Spleen (tissue), 11 donors: ENCODE data around the gene RAMP3. TPM values are rescaled to one million over a fixed set of nuclear protein-coding genes. Genes with fewer than 3 reads are reported as not detected.

Experiments
- DNase-seq: peaks from one replicate; pipeline ENCODE4 v3.0.0-alpha.2; 2020
- H3K27ac ChIP-seq, 8 donors: fragments of 200-600 bp; sonication (generic) in 7 of 8; 1 replicate in 4 of 8; 2 replicates in 4 of 8; pipeline versions ENCODE4 v1.5.0 to v1.8.0; 2016 to 2021; ENCODE audit warnings: inconsistent platforms in 4 of 8, mild to moderate bottlenecking in 4 of 8, moderate library complexity in 1 of 8
- H3K27me3 ChIP-seq, 7 donors: fragments of 200-600 bp; sonication (generic) in 6 of 7; replicated peaks in 1 of 7; 1 replicate in 4 of 7; 2 replicates in 3 of 7; pipeline versions ENCODE4 v1.5.0 to v1.8.0; 2016 to 2021; ENCODE audit warnings: inconsistent platforms in 3 of 7, mild to moderate bottlenecking in 1 of 7
- H3K36me3 ChIP-seq, 6 donors: fragments of 200-600 bp; sonication (generic) in 5 of 6; 1 replicate in 4 of 6; 2 replicates in 2 of 6; pipeline versions ENCODE4 v1.5.0 to v1.8.0; 2016 to 2021; ENCODE audit warnings: inconsistent platforms in 2 of 6
- H3K4me1 ChIP-seq, 6 donors: fragments of 200-600 bp; sonication (generic) in 5 of 6; 1 replicate in 3 of 6; 2 replicates in 3 of 6; pipeline versions ENCODE4 v1.5.0 to v1.8.0; 2016 to 2021; ENCODE audit warnings: inconsistent platforms in 3 of 6
- H3K4me3 ChIP-seq, 8 donors: fragments of 200-600 bp; sonication (generic) in 7 of 8; 1 replicate in 4 of 8; 2 replicates in 4 of 8; pipeline versions ENCODE4 v1.5.0 to v1.8.0; 2016 to 2021; ENCODE audit warnings: inconsistent platforms in 4 of 8, mild to moderate bottlenecking in 4 of 8, moderate library complexity in 2 of 8
- H3K9me3 ChIP-seq, 8 donors: fragments of 200-600 bp; sonication (generic) in 7 of 8; 1 replicate in 4 of 8; 2 replicates in 4 of 8; pipeline versions ENCODE4 v1.5.0 to v1.8.0; 2016 to 2021; ENCODE audit warnings: inconsistent platforms in 4 of 8
- POLR2A ChIP-seq, 3 donors: fragments of 450-650 bp; IDR thresholded peaks; one replicate each; pipeline ENCODE4 v1.5.1; 2017; ENCODE audit warnings: antibody characterized with exemption in 3 of 3, mild to moderate bottlenecking in 1 of 3
- POLR2AphosphoS5 ChIP-seq, 3 donors: sonication (generic); formaldehyde crosslinking; IDR thresholded peaks; one replicate each; pipeline ENCODE4 v1.5.1; 2017; ENCODE audit warnings: antibody characterized with exemption in 3 of 3
- WGBS, 5 donors: extraction: QIAGEN DNeasy Blood & Tissue Kit in 3 of 5; methylation state at CpG; one replicate each; pipeline versions ENCODE4 v1.1.5 to v1.1.7; 2013 to 2018; 5-methylcytosine and 5-hydroxymethylcytosine counted together
- intact Hi-C: fragments of 100-400 bp; cut with DNase I; formaldehyde crosslinking; loops from one replicate; pipeline ENCODE4 v1.15.0; 2023; ENCODE audit warnings: low total_unique reads
- polyA plus RNA-seq, 3 donors: library from polyadenylated mRNA; stranded (reverse); fragments of 200-250 nt; gene quantifications; one replicate each; pipeline ENCODE4 v1.2.1, GENCODE V29; 2013
- total RNA-seq, 7 donors: library from RNA; depleted of rRNA in 3 of 7; stranded (reverse); fragments of >200 nt in 3 of 7; fragmentation: NEBNext Ultra II Directional in 4 of 7; extraction: Animal tissue kit (Norgen Biotek cat#: 25700) in 4 of 7; gene quantifications; one replicate each; pipeline versions ENCODE4 v1.1.0 to v1.2.1, GENCODE V29; 2016 to 2021
- TF ChIP-seq, protein P1 (sequence below), 11 experiments: fragments of 200-600 bp in 7 of 11; fragments of 450-650 bp in 4 of 11; sonication (generic) in 4 of 11; IDR thresholded peaks in 8 of 11; conservative IDR thresholded peaks in 3 of 11; 1 replicate in 7 of 11; 2 replicates in 4 of 11; pipeline versions ENCODE4 v1.4.0 to v1.8.0; 2016 to 2021; ENCODE audit warnings: antibody characterized with exemption in 11 of 11, inconsistent platforms in 4 of 11, mild to moderate bottlenecking in 1 of 11
- donor health status: healthy with polysubstance abuse.
- donor health status: DM: no; HTN: no; CAD: no; lungs with moderate emphysema.
- donor health status: DM: no; HTN: no; CAD: no.
- donor health status: Bipolar disorder and iron deficiency.
- donor health status: healthy.
- donor health status: DM: no; HTN: no; CAD: no.
- donor health status: DM: yes; HTN: yes; CAD: no.

Gene RAMP3
- total and polyA plus RNA-seq, 10 donors, result 6.3 to 27.8 (median 13.6) TPM

DNA sequence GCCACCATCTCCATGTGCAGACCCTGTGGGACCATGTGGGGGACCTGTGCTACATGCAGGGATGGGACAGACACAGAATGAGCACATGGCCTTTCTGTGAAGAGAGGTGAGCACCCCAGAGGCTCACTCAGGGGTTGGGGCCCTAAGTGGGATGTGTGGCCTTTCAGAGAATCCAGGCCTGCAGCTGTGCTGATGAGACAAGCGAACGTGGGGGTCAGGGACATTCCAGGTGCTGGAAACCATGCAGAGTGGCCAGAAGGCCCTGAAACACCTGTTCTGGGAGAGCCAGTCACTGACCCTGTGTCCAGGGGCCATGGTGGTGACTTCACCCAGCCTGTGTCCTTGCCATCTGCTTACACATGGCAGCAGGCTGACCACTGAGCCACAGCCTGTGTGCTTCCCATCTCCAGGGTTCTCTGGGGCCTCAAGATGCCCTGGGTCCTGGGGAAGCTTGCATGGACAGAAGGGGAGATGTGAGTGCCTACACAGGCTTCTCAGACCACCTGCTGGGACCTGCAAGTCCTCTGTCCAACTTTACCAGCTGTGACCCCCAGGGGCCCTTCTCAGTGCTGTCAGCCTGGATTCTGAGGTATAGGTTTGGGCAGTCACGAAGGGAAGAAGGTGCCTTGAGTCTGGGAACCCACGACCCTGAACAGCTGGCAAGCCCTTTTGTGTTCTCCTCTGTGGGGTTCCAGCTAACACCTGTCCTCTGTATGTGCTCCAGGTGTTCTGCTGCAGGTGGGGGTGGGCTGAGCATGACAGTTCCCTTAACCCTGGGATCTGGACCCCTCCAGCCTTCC, 17.6 kb downstream of the RAMP3 start:
- H3K4me1 ChIP-seq, result no peaks in the 10 kb centered on the region
- no peaks in the 10 kb centered on the region for H3K36me3 ChIP-seq
- 62 to 86% (median 77%) methylated on average over 4 of the region's 4 CpGs for WGBS, 5 donors
- H3K9me3 ChIP-seq, result no peaks in the 10 kb centered on the region
- TF ChIP-seq, protein P1, sequence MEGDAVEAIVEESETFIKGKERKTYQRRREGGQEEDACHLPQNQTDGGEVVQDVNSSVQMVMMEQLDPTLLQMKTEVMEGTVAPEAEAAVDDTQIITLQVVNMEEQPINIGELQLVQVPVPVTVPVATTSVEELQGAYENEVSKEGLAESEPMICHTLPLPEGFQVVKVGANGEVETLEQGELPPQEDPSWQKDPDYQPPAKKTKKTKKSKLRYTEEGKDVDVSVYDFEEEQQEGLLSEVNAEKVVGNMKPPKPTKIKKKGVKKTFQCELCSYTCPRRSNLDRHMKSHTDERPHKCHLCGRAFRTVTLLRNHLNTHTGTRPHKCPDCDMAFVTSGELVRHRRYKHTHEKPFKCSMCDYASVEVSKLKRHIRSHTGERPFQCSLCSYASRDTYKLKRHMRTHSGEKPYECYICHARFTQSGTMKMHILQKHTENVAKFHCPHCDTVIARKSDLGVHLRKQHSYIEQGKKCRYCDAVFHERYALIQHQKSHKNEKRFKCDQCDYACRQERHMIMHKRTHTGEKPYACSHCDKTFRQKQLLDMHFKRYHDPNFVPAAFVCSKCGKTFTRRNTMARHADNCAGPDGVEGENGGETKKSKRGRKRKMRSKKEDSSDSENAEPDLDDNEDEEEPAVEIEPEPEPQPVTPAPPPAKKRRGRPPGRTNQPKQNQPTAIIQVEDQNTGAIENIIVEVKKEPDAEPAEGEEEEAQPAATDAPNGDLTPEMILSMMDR (IDR thresholded peaks at IDR 0.05 in 8 of 11, conservative IDR thresholded peaks at IDR 0.05 in 3 of 11), result no peak
- TF ChIP-seq POLR2AphosphoS5 (IDR thresholded peaks at IDR 0.05) (no peak), POLR2A (IDR thresholded peaks at IDR 0.05) (no peak)
- intact Hi-C loops, result no loop called here
- H3K27ac ChIP-seq, result no peak overlapping the region
- no peak overlapping the region for H3K4me3 ChIP-seq
- peaks cover 0 to 12% (median 0%) of the 10 kb centered on the region in 7 donors for H3K27me3 ChIP-seq
- DNase-seq, result peak; percentile 48

DNA sequence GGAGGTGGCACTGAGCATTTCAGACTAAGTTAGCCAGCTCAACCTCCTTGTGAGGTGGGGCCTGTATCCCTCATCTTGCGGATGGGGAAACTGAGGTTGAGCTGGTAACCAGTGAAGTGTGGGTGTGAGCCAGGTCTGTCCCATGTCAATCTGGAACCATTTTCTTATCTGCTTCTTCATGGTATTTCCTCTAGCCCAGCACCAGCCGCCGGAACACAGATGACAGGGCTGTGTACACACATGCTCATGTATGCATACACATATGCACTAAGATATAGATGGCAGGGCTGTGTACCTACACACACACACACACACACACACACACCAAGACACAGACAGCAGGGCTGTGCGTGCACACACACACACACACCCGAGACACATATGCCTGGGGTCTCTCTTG, 18.5 kb downstream of the RAMP3 start:
- 84 to 93% (median 90%) methylated on average over 5 of the region's 5 CpGs for WGBS, 5 donors
- Histone ChIP-seq H3K27me3 (peaks cover 0 to 15% (median 0%) of the 10 kb centered on the region in 7 donors), H3K36me3 (no peaks in the 10 kb centered on the region), H3K27ac (no peak overlapping the region), H3K4me1 (no peaks in the 10 kb centered on the region), H3K4me3 (no peak overlapping the region), H3K9me3 (no peaks in the 10 kb centered on the region)
- intact Hi-C loops, result no loop called here
- DNase-seq, result no peak
- TF ChIP-seq, protein P1 (IDR thresholded peaks at IDR 0.05 in 8 of 11, conservative IDR thresholded peaks at IDR 0.05 in 3 of 11), result no peak
- TF ChIP-seq POLR2AphosphoS5 (IDR thresholded peaks at IDR 0.05) (no peak), POLR2A (IDR thresholded peaks at IDR 0.05) (no peak)

DNA sequence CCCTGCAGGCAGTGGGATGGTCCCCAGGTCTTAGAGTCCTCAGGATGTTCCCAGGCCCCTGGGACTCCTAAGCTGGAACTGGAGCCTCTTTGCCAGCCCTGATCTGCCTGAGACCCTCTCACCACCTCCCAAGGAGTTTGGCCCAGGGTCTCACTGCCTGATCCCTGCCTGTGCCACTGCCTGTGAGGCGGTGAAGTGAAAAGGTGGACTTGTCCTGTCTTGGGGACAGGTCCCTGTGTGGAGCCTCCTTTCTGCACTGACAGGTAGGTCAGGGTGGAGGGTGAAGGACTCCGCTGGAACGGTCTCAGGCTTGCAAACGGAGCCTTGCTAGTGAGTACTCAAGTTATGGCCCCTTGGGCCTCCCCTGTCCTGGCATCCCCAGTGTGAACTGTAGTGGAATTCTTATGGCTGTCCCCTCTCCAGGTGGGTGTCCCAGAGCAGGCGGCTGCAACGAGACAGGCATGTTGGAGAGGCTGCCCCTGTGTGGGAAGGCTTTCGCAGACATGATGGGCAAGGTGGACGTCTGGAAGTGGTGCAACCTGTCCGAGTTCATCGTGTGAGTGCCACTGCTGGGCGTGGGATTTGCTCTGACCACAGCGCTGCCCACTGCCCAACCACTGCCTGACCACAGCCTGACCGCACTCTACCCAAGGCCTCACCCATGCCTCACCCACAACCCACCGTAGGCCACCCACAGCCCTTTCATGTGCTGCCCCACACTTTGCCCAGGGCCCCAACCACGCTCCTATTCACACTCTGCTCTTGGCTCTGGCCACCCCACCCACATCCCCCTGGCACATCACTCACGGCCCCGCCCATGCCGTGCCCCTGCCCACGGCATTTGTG, 19.5 kb downstream of the RAMP3 start:
- Histone ChIP-seq H3K36me3 (no peaks in the 10 kb centered on the region), H3K27ac (no peak overlapping the region), H3K27me3 (peaks cover 0 to 15% (median 0%) of the 10 kb centered on the region in 7 donors), H3K9me3 (no peaks in the 10 kb centered on the region), H3K4me3 (no peak overlapping the region), H3K4me1 (no peaks in the 10 kb centered on the region)
- TF ChIP-seq POLR2A (IDR thresholded peaks at IDR 0.05) (no peak), POLR2AphosphoS5 (IDR thresholded peaks at IDR 0.05) (no peak)
- TF ChIP-seq, protein P1 (IDR thresholded peaks at IDR 0.05 in 8 of 11, conservative IDR thresholded peaks at IDR 0.05 in 3 of 11), result no peak
- peak; percentile 63 for DNase-seq
- intact Hi-C loops, result no loop called here
- 79 to 90% (median 81%) methylated on average over 17 to 19 of the region's 19 CpGs for WGBS, 5 donors

DNA sequence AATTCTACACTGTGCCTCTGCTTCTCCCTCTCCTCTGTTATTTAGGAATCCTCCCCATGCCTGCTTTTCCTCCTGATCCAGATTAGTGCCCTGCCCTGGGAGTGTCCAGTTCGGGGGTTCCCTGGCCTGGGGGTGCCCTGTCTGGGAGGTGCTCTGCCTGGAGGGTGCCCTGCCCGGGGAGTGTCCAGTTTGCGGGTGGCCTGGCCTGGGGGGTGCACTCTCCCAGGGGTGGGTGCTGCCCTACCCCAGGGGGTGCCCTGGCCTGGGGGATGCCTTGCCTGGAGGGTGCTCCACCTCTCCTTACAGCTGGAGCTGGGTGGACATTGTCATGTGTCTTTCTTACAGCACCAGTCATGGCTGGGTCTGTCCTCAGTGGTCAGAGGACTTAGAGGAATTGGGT, 20.2 kb downstream of the RAMP3 start:
- Histone ChIP-seq H3K9me3 (no peaks in the 10 kb centered on the region), H3K27ac (no peak overlapping the region), H3K36me3 (no peaks in the 10 kb centered on the region), H3K27me3 (peaks cover 0 to 15% (median 0%) of the 10 kb centered on the region in 7 donors), H3K4me3 (no peak overlapping the region), H3K4me1 (no peaks in the 10 kb centered on the region)
- TF ChIP-seq, protein P1 (IDR thresholded peaks at IDR 0.05 in 8 of 11, conservative IDR thresholded peaks at IDR 0.05 in 3 of 11), result no peak
- no peak for TF ChIP-seq POLR2AphosphoS5 (IDR thresholded peaks at IDR 0.05)
- TF ChIP-seq POLR2A (IDR thresholded peaks at IDR 0.05), result no peak
- DNase-seq, result peak; percentile 74
- 88 to 96% (median 91%) methylated on average over 1 to 3 of the region's 3 CpGs for WGBS, 5 donors
- intact Hi-C loops, result no loop called here
